ENCODE results near the gene SMARCC1. TPM values are rescaled to one million over a fixed set of nuclear protein-coding genes. Genes with fewer than 3 reads are reported as not detected.
A peak's percentile ranks its signal among the peaks of the same experiment; 100 is the strongest.

Gene SMARCC1
- total RNA-seq, 2 donors from 2014 or later: 11.6 to 19.3 TPM

DNA sequence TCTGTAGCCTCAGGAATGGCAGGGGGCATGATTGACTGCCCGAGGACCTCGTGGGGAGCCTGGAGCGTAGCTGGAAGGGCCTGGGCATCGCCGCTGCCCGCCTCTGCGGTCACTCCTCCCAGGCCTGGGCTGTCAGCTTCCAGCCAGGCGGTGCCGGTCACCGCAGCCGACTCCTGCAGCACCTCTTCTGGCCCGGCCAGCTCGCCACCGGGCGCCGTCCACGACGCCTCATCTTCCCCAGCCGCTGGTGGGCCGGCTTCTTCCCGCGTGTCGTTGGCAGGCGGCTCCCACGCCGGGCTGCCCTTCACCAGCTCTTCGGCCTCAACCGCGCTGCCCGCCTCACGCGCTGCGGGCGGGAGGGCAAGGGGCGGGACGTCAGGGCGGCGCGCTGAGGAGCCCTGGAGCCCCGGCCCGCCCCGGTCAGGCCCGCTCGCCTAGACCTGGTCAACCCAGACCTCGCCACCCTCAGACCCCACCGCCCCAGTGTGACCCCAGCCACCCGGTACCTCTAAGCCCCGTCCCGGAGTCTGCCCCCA, 204.0 kb downstream of the SMARCC1 start:
- no peak overlapping the region for H3K27ac ChIP-seq
- H3K4me1 ChIP-seq: peaks cover 0 to 20% of the 10 kb centered on the region in 2 donors
- H3K9me3 ChIP-seq: no peaks in the 10 kb centered on the region
- DNase-seq (ENCODE audit: low spot score): no peak
- TF ChIP-seq, protein P1, sequence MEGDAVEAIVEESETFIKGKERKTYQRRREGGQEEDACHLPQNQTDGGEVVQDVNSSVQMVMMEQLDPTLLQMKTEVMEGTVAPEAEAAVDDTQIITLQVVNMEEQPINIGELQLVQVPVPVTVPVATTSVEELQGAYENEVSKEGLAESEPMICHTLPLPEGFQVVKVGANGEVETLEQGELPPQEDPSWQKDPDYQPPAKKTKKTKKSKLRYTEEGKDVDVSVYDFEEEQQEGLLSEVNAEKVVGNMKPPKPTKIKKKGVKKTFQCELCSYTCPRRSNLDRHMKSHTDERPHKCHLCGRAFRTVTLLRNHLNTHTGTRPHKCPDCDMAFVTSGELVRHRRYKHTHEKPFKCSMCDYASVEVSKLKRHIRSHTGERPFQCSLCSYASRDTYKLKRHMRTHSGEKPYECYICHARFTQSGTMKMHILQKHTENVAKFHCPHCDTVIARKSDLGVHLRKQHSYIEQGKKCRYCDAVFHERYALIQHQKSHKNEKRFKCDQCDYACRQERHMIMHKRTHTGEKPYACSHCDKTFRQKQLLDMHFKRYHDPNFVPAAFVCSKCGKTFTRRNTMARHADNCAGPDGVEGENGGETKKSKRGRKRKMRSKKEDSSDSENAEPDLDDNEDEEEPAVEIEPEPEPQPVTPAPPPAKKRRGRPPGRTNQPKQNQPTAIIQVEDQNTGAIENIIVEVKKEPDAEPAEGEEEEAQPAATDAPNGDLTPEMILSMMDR (IDR thresholded peaks at IDR 0.05): no peak
- no peaks in the 10 kb centered on the region for H3K27me3 ChIP-seq
- H3K36me3 ChIP-seq: no peaks in the 10 kb centered on the region
- H3K4me3 ChIP-seq: peak overlapping the region; percentile 54 to 70

DNA sequence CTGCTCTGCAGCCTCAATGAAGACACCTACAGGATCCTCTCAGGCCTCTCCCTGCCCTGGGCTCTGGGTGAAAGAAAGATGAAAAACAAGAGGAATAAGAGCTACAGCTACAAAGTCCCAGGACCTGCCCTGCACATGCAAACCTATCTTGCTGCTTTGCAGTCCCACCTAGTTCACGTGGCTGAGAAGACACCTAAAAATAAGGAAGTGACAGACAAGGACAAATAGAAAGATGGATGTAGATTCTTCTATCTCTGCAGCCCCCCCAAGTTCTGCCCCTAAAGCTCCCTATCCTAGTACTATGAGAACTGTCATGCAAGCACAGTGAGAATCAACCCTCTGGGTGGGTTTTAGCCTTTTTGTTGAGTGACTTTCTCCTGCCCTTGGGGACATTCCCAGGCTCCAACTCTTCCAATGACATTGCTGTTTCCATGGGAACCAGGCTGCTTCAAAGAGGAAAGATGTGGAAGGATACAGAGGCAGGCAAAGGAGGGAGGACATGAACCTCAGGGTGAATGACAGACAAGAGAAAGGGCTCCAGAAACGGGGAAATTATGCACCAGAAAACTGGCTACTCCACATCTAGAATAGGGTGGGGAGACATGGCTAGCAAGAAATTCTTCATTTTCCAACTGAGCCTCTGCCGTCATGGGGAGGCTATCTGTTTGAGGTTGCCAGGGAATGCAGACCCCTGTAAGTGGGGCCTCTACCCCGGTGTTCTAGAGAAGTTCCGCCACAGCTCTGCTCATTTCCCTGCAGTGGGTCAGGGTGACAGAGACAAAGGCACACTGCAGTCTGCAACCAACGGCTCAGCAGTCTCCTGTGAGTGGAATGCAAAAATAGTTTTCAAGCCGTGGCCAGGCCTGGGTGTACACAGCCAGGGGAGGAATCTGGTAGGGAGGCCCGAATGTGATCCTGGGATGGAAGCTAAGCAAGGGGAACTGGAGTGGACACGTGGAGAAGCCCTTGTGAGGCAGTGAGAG, 208.2 kb downstream of the SMARCC1 start:
- Histone ChIP-seq H3K4me3 (no peak overlapping the region), H3K9me3 (no peaks in the 10 kb centered on the region), H3K36me3 (no peaks in the 10 kb centered on the region), H3K27ac (no peak overlapping the region), H3K4me1 (peaks cover 0 to 14% of the 10 kb centered on the region in 2 donors), H3K27me3 (no peaks in the 10 kb centered on the region)
- TF ChIP-seq, protein P1 (IDR thresholded peaks at IDR 0.05): no peak
- DNase-seq (ENCODE audit: low spot score): no peak

GRCh38 chr3:47571391-47572175, 210.1 kb downstream of the SMARCC1 start:
- H3K4me3 ChIP-seq: no peak overlapping the region
- peaks cover 0 to 6% of the 10 kb centered on the region in 2 donors for H3K4me1 ChIP-seq
- TF ChIP-seq, protein P1 (IDR thresholded peaks at IDR 0.05): no peak
- H3K36me3 ChIP-seq: no peaks in the 10 kb centered on the region
- no peaks in the 10 kb centered on the region for H3K9me3 ChIP-seq
- DNase-seq (ENCODE audit: low spot score): no peak
- no peaks in the 10 kb centered on the region for H3K27me3 ChIP-seq
- no peak overlapping the region for H3K27ac ChIP-seq

DNA sequence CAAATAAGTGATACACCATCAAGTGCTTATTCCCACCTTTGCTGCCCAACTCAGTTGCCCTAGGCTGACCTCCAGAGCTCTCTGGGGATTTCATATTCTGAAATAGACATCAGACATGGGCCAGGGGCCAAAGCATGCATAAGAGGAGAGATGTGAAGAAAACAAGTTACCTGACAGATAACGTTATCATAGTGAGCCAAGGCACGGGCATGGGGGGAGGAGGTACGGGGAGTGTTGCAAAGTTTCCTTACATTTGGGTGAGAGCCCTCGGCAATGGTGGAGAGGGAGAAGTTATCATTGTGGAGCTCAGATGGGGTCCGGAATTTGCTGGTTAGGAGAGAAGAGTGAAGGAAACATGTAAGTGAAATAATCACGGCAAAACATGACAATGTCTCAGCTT, 212.8 kb downstream of the SMARCC1 start:
- TF ChIP-seq, protein P1 (IDR thresholded peaks at IDR 0.05): no peak
- no peaks in the 10 kb centered on the region for H3K27me3 ChIP-seq
- no peaks in the 10 kb centered on the region for H3K36me3 ChIP-seq
- DNase-seq (ENCODE audit: low spot score): no peak
- H3K27ac ChIP-seq: no peak overlapping the region
- H3K9me3 ChIP-seq: no peaks in the 10 kb centered on the region
- H3K4me3 ChIP-seq: no peak overlapping the region
- peaks cover 0 to 3% of the 10 kb centered on the region in 2 donors for H3K4me1 ChIP-seq

GRCh38 chr3:47567149-47567548, 214.5 kb downstream of the SMARCC1 start:
- H3K27me3 ChIP-seq: no peaks in the 10 kb centered on the region
- H3K36me3 ChIP-seq: no peaks in the 10 kb centered on the region
- TF ChIP-seq, protein P1 (IDR thresholded peaks at IDR 0.05): no peak
- no peak overlapping the region for H3K27ac ChIP-seq
- no peaks in the 10 kb centered on the region for H3K4me1 ChIP-seq
- H3K9me3 ChIP-seq: no peaks in the 10 kb centered on the region
- H3K4me3 ChIP-seq: no peak overlapping the region
- no peak for DNase-seq (ENCODE audit: low spot score)

Measured in right atrium auricular region (tissue), 2 donors.